PC-9 (cell line): Measurements from ENCODE around the gene SNX4.

ENCODE experiments used
- EZH2 ChIP-seq: fragments of 200-600 bp; sonication (generic); IDR thresholded peaks from 2 replicates; pipeline ENCODE4 v1.8.0; 2017; ENCODE audit warnings: antibody characterized with exemption, low read depth
- TF ChIP-seq, protein P1 (sequence below): fragments of 200-600 bp; sonication (generic); conservative IDR thresholded peaks from 2 replicates; pipeline ENCODE4 v1.6.1; 2017; ENCODE audit warnings: mixed run types, antibody characterized with exemption, mild to moderate bottlenecking, moderate library complexity

DNA sequence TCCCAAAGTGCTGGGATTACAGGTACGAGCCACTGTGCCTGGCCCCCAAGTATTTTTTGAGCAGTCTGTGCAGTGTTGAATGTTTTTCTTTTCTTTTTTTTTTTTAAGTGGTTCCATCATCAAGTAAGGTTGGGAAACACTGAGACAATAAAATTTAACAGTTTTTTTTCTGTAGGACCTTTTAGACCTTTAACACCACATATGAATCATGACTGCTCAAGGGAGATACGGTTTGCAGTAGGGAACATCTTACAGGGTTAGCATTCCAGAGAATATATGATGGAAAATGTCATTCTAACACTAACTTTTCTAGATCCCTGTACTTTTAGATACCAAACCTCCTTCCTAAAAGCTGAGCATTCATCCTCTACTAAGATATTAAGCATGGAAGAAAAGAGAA is 41.7 kb downstream of the SNX4 start:
- TF ChIP-seq, protein P1, sequence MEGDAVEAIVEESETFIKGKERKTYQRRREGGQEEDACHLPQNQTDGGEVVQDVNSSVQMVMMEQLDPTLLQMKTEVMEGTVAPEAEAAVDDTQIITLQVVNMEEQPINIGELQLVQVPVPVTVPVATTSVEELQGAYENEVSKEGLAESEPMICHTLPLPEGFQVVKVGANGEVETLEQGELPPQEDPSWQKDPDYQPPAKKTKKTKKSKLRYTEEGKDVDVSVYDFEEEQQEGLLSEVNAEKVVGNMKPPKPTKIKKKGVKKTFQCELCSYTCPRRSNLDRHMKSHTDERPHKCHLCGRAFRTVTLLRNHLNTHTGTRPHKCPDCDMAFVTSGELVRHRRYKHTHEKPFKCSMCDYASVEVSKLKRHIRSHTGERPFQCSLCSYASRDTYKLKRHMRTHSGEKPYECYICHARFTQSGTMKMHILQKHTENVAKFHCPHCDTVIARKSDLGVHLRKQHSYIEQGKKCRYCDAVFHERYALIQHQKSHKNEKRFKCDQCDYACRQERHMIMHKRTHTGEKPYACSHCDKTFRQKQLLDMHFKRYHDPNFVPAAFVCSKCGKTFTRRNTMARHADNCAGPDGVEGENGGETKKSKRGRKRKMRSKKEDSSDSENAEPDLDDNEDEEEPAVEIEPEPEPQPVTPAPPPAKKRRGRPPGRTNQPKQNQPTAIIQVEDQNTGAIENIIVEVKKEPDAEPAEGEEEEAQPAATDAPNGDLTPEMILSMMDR: no peak
- no peak for TF ChIP-seq EZH2
